DMS79 treated with DMSO at 0.1 percent for 48 hours (cell line): ENCODE measurements around the gene ING4.

Source experiments
- DNase-seq: peaks from one replicate; lab custom pipeline; 2025; lab: John Stamatoyannopoulos, UW

ING4 gene

GRCh38 chr12:6635856-6636531 is 26.9 kb downstream of the ING4 start, which contains the start of gene LPAR5:
Gene LPAR5 (minus strand): TSS chr12:6635959. CDS start chr12:6621248, 14,711 bp downstream.
- DNase-seq = no peak

- no peak for DNase-seq
Observed at GRCh38 chr12:6635375-6635855, 27.5 kb downstream of the ING4 start.

- DNase-seq = no peak
Observed at GRCh38 chr12:6632026-6632983, 30.6 kb downstream of the ING4 start.

- DNase-seq = no peak
Observed at GRCh38 chr12:6631549-6631961, 31.4 kb downstream of the ING4 start.

DNA sequence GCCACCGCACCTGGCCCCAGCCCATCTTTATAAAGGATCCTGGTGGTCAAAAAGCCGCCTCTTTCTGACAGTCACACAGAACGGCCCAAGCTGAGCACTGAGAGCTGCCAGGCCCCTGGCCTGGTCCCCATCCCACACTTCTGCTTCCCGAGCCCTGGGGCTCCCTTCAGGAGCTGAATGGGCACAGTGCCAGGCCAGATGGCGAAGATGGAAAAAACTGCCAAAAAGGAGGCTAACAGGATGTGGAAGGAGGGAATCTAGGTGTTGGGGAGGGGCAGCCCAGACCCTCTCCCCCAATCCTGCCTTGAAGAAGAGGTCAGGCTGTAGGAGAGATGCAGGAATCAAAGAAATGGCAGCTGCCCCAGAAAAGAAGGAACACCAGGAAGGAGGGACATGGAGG is 32.2 kb downstream of the ING4 start:
- DNase-seq = no peak

DNA sequence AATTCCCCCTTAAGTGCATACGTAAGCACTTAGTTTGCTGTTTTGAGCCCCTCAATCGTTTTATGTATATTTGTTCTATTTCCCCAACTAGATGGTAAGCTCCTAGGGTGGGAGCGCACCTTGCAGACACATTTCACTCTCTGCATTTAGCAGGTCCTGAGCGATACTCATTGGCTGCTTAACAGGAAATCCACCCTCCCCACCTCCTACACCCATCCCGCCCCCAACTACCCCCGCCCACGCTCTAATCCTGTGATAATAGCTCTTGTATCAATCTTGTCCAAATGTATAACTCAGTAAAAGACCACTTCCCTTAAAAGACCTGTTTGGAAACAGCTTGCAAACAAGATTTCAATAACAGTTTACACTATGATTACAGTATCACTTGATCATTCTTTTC is 35.3 kb downstream of the ING4 start:
- peak; percentile 21 for DNase-seq

- no peak for DNase-seq
Observed at GRCh38 chr12:6626654-6627283, 36.1 kb downstream of the ING4 start.

GRCh38 chr12:6620885-6621274 is 42.0 kb downstream of the ING4 start:
- DNase-seq = no peak

DNA sequence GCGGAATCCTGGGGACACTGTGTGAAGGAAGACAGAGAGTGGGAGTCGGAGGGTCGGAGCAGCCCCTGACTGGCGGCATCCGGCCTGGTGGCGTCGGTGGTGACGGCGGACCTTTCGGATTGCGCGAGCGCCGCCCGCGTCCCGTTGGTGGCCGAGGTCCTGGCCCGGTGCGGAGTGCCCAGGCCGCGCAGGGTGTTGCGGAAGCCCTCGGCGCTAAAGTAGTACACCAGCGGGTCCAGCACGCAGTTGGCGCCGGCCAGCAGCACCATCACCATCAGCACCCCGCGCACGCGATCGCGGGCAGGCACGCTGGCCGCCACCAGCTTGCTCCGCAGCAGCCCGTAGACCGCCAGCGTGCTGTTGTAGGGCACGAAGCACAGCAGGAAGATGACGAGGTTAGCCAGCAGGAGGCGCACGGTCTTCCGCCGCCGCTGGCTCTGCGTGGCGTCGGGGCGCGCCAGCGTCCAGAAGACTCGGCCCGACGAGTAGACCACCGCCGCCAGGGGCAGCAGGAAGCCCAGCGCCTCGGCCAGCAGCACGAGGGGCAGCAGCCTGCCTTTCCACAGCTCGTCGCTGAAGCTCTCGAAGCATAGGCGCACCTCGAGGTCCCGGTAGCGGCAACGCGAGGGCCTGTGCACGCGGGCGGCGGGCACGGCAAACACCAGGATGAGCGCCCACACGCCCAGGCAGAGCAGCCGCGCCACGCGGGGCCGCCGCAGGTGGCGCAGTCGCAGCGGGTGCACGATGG is 42.6 kb downstream of the ING4 start:
- no peak for DNase-seq

GRCh38 chr12:6618483-6619225 is 44.3 kb downstream of the ING4 start:
- no peak for DNase-seq

DNA sequence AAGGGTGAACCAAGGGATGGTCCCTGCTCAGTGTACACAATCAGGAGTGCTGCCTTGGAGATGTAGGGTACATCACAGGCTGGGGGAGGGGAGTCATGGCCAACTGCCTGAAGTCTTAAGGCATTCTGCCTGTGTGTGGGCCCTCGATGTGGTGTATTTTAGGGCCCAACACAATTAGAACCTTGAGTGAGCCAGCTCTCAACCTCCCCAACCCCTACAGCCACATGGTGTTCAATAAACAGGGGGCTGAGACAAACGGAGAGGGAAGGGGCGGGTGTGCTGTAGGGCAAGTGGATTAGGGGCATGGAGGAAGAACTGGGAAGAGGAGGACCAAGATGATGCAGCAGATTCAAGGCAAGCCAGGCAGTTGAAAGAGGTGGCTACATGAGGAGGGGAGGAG is 47.1 kb downstream of the ING4 start:
- no peak for DNase-seq

GRCh38 chr12:6614513-6615172 is 48.3 kb downstream of the ING4 start:
- peak; percentile 52 for DNase-seq

GRCh38 chr12:6613776-6614512 is 49.0 kb downstream of the ING4 start:
- peak; percentile 96 for DNase-seq

- DNase-seq = peak; percentile 91
Observed at GRCh38 chr12:6613015-6613775, 49.7 kb downstream of the ING4 start.

DNA sequence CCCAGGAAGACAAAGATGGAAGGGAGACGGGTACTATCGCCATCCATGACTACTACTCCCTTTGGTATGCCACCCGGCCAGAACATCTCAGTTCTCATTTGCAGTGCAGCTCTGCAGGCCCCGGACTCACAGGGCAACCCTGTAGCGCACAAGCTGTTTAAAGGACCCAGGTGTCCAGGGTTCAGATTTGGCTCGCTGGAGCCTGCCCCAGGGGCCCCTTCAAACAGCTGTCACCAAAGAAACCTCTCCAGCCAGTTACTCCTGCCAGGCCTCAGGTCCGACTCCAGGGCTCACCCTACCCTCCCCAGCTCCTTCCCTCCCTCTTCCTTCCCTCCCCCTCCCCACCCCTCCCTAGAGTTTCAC is 50.3 kb downstream of the ING4 start:
- no peak for DNase-seq

- no peak for DNase-seq
Observed at GRCh38 chr12:6612247-6612646, 50.7 kb downstream of the ING4 start.

DNA sequence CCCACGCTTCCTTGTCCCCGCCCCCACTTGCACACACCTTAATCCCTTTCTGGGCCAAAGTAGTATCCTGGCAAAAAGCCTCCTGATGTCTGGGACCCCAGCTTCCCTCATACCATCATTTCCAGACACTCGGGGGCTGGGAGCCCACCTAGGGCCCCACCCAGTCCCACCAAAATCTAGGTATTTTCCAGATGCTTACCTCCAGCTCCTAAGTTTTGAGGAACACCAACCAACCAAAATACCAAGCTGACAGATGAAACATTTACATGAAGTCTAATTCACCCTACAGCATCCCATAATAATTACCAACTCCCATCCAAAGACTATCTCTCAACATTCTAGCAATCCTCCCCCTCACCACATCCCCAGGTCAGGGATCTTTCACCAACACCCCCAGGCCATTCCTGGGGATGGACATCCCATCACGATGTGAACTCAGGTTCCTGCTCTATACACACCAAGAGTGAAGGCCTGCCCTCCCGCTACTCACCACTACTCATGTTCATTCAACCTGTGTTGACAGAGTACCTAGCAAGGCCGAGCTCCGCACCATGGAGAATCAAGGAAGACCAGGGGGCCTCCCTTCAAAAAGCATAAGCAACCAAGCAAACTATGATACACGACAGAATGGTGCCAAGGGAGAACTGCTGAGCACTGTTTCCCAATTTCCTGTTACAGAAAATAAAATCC is 54.2 kb downstream of the ING4 start:
- no peak for DNase-seq
